ENCODE results near the gene ZNF138.
"Not testable (repeated sequence)": the region's sequence is repeated elsewhere in the genome, so short reads cannot be mapped to it uniquely, and the experiment has no call there.

The ZNF138 gene

DNA sequence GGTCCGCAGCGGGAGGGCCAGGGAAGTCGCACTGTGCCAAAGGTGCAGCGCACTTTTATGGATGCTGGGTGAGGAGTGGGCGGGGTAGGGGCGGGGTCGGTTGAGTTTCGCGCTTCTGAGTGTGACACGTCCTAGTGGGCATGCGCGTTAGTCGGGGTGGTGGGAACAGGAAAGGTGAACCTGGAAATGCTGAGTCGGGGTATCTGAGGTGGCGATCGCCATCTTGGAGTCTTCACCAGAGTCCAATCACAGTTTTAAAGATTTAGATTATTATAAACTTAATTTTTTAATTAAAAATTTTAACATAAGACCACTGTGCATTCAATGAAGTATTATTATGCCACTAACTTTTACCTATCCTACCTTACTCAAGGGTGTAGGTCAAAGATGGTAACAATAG lies 45.7 kb downstream of the ZNF138 start:
- DNase-seq: no peak

DNA sequence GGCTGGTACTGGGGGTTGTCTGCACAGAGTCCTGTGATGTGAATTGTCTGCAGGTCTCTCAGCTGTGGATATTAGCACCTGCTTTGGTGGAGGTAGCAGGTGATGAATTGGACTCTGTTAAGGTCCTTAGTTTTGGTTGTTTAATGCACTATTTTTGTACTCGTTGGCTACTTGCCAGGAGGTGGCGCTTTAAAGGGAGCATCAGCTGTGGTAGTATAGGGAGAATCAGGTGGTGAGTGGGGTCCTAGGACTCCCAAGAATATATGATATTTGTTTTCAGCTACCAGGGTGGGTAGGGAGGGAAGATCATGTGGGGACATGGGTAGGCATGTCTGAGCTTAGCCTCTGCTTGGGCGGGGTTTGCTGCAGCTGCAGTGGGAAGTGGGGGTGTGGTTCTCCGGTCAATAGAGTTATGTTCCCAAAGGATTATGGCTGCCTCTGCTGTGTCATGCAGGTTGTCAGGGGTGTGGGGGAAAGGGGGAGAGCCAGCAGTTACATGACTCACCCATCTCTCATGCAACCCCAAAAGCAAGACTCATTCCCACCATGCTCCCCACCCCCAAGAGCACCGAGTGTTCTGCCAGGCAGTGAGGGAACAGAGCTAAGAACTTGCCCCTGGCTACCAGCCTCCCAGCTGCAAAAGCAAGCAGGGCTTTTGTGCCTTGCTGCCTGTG lies 55.2 kb downstream of the ZNF138 start:
- no peak for DNase-seq

DNA sequence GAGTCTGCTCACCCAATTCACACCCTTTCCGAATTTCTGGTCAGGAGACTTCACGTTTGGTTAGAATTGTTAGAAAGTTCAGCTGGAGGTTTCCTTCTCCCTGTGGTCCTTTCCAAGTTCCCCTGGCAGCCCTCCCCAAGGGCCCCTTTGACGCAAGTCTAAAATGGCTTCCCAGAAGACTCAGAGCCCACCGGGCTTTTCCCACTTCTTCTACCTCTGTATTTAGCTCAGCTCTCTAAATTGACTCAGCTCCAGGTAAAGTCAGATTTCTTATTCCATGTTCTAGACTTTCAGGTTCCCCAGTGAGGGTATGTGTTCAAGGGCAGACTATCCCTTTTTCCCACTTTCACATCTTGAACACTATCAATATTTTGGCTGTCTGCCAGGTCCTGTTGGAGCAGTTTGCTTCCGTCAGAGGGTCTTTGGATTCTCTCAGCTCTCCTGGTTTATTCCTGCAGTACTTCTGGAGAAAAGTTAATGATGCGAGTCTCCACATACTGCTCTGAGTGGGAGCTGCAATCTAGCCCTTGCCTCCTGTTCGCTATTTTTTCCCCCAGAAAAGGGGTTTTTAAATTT lies 55.8 kb downstream of the ZNF138 start:
- no peak for DNase-seq

DNA sequence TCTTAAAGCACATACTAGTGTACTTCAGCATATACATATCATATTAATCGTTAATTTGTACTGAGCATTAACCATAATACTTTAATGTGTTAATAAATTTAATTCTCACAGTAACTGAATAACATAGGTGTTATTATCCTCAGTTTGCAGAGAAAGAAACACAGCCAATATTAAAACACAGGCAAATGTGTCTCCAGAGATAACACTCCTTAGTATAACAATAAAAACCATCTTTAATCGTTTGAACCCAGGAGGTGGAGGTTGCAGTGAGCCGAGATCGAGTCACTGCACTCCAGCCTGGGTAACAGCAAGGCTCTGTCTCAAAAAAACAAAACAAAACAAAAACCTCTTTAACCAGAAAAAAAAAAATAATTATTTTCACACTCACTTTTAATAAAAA lies 59.5 kb downstream of the ZNF138 start:
- DNase-seq: no peak

DNA sequence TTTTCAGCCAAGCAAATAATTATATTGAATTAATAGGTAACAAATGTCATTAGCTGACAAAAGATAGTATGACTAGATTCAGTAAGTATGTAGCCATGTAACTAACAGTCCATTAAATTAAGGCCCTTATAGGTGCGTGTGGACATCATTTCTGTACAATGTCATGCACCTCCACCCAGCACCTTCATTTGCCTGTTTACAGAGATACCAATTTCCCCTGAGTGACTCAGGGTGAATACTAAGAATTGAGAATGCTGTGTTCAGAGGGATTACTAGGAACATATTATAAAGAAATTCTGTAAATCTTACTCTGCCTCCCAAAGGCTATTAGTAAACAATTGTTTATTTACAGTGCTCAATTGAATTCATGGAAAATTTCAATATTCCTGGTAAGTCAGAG lies 60.7 kb downstream of the ZNF138 start:
- no peak for DNase-seq

DNA sequence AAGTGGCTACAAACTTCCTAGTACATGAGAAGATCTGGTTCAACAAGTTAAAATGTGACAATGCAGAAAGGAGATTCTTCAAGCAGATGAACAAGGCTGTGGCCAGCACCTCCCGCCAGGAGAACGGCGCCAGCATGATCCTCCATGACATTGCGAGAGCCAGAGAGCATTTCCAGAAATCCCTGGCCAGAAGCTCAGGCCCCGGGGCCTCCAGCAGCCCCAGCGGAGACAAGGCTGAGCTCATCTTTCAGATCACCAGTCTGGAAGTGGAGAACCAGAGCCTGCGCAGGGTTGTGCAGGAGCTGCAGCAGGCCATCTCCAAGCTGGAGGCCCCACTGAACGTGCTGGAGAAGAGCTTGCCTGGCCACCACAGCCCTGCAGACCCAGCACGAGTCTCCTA lies 68.8 kb downstream of the ZNF138 start:
- no peak for DNase-seq

DNA sequence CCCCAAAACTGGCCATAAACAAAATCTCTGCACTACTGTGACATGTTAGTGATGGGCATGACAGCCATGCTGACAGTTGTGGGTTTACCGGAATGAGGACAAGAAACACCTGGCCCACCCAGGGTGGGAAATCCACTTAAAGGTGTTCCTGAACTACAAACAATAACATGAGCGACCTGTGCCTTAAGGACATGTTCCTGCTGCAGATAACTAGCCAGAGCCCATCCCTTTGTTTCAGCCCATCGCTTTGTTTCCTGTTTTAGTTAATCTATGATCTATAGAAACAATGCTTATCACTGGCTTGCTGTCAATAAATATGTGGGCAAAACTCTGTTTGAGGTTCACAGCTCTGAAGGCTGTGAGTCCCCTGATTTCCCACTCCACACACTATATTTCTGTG lies 69.3 kb downstream of the ZNF138 start:
- not testable (repeated sequence) for DNase-seq

DNA sequence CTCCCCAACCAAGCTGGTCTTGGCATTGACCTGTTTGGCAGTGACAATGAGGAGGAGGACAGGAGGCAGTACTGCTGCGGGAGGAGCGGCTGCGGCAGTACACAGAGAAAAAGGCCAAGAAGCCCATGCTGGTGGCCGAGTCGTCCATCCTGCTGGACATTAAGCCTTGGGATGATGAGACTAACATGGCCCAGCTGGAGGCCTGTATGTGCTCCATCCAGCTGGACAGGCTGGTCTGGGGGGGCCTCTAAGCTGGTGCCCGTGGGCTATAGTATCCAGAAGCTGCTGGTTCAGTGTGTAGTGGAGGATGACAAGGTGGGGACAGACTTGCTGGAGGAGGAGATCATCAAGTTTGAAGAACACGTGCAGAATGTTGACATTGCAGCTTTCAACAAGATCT lies 69.7 kb downstream of the ZNF138 start:
- no peak for DNase-seq

DNA sequence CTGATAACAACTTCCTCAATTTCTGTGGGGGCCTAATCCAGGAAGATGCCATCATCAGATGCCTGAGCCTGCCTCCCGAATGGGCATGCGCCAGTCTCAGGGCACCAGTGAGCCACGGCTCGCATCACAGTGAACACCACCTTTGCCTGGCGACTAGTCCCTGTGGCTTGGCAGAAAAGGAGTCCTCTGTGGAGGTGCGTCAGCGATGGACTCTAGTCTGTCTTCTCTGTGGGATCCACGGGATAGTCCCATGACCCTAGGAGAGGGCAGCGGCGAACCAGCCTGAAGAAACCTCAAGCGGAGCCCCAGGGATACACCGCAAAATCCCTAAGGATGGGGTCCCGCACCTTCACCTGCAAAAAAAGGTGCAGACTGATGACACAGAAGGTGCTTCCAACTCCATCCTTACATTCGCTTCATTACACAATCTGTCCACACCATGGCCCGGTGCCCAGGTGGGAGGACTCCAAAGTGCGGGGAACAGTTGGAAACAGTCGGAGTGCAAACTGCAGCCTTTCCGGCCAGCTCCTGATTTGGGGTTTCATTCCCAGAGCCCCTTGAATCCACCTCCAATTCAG lies 73.7 kb downstream of the ZNF138 start:
- DNase-seq: no peak

DNA sequence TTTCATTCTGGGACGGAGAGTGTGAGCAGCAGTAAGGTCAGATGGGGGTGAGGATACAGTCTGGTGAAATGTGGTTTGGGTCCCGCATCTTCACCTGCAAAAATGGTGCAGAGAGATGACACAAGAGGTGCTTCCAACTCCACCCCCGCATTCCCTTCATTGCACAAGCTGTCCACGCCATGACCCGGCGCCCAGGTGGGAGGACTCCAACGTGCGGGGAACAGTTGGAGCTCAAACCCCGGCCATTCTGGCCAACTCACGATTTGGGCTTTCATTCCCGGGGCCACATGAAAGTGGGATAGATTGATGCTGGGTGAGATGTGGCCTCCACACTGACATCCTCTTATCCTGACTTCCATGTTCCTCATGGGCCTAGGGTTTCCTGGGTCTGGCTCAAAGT lies 74.3 kb downstream of the ZNF138 start:
- no peak for DNase-seq

DNA sequence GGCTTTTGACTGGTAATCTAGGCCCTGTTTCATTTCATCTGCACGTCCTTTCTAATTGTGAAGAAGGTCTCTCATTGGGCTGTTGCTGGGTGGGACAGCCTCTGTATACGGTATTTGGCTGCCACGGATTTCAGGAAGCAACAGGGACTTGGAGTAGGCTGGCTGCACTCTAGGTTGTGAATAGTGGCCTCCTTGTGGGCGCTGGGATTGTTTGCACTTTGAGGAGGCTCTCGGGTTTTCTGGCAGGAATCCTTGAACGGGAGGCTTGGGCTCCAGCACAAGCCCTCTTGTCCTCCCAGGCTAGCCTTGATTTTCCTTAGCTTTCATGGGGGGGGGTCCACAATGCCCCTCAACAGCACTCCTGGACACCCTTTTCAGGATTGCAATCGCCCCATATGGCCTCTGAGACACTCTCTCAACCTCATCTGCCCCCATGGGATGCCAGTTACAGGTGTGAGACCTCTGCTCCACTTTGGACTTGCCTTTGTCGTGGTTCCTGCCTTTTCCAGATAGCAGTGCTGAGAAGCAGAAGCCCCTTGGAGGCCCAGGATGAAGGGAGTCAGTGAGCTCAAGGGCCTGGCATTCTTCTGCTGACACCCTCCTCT lies 75.0 kb downstream of the ZNF138 start:
- DNase-seq: no peak

DNA sequence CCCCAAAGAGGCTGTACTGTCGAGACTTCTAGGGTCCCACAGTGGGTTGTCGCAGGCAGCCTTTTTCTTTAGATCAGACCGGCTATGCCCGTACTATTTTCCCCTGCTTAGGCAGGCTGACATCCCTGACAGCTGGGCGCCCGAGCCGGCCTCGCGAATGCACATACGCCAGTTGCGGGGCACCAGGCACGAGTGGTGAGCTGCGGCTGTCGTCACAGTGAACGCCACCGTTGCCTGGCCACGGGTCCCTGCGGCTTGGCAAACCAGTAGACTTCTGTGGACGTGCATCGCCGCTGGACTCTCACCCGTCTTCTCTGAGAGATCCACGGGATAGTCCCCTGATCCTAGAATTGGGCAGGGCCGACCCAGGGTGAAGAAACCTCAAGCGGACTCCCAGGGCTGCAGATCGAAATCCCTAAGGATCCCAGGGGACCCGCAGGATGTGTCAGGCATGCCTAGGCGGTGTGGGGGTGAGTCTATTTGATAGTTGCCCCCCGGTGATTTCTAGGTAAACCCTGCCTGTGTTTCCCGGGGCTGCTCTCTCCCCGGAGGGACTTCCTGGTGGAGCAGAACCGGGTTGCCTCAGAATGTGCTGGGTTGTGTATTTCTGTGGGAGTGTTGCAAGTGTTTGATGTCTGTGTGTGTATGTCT lies 75.8 kb downstream of the ZNF138 start:
- DNase-seq: no peak

DNA sequence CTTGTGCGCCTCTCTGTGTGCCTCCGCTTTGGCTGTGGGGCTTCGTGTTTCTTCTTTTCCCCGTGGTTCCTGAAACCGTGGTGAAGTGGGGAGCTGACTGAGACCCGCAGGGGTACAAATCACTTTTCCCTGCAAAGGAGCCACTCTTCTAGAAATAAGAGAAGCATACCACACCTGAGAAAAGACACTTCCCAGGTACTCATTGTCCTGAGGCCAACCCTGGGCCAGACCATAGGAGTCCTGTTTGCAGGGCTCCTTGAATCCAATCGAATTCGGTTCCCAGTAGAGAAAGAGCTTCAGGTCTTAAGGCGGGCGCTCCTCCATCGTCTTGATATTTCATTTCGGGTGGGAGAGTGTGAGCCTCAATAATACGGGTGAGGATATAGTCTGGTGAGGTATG lies 76.4 kb downstream of the ZNF138 start:
- DNase-seq: no peak

DNA sequence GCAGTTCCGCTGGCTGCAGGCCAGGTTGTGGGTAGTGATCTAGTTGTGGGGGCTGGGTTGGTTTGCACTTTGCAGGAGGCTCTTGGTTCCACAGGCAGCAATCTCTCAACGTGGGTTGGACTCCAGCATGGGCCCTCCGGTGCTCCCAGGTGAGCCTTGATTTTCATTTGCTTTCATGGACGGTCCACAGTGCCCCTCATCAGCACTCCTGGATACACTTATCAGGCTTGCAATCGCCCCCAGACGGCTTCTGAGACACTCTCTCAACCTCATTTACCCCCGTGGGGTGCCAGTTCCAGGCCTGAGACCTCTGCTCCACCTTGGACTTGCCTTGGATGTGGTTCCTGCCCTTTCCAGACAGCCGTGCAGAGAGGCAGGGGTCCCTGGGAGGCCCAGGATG lies 77.5 kb downstream of the ZNF138 start:
- DNase-seq: no peak

DNA sequence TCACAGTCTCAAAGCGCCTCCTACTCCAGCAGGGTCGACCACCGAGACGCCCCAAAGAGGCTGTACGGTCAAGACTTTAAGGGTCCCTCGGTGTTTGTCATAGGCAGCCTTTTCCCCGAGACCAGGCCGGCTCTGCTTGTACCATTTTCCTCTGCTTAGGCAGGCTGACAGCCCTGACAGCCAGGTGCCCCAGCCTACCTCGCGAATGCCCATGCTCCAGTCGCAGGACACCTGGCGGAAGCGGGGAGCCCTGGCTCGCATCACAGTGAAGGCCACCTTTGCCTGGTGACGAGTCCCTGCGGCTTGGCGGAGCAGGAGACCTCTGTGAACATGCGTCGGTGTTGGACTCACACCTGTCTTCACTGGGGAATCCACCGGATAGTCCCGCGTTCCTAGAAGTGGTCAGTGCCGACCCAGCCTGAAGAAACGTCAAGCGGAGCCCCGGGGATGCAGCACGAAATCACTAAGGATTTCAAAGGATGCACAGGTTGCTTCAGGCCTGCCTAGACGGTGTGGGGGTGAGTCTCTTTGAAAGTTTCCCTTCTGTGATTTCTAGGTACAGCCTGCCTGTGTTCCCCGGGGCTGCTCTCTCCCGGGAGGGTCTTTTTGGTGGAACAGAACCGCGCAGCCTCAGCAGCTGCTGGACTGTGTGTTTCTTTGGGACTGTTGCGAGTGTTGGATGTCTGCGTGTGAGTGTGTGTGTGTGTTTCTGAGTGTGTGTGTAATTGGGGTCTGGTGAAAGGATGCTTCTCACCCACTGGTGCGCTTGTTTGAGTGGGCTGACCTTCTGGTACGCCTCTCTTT lies 78.3 kb downstream of the ZNF138 start:
- no peak for DNase-seq

DNA sequence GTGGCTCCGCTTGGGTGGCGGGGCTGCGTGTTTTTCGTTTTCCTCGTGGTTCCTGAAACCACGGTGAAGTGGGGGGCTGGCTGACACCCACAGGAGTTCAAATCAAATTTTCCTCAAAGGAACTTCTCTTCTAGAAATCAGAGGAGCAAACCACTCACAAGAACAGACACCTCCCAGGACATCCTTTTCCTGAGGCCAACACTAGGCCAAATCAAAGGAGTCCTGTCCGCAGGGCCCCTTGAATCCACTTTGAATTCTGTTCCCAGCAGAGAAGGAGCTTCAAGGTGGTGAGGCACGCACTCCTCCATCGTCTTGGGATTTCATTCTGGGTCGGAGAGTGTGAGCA lies 78.9 kb downstream of the ZNF138 start:
- DNase-seq: no peak

DNA sequence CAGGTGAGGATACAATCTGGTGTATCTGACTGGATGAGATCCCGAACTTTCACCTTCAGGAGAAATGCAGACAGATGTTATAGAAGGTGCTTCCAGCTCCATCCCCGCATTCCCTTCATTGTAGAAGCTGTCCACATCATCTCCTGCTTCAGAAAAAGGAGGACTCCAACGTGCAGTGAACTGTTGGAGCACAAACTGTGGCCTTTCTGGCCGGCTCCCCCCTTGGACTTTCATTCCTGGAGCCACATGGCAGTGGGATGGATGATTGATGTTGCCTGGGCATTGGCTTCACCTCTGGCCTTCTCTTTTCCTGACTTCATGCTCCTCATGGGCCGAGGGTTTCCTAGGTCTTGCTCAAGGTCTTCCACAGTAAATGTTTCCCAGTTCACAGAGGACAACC lies 79.3 kb downstream of the ZNF138 start:
- no peak for DNase-seq

DNA sequence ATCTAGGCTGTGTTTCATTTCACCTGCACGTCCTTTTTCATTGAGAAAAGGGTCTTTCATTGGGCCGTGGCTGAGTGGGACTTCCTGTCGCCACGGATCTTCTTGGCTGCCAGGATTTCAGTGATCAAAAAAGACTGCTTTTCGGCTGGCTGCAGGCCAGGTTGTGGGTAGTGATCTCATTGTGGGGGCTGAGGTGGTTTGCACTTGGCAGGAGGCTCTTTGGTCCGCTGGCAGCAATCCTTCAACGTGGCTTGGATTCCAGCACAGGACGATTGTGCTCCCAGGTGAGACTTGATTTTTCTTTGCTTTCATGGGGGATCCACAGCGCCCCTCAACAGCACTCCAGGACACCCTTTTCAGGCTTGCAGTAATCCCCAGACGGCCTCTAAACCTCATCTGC lies 79.9 kb downstream of the ZNF138 start:
- no peak for DNase-seq

DNA sequence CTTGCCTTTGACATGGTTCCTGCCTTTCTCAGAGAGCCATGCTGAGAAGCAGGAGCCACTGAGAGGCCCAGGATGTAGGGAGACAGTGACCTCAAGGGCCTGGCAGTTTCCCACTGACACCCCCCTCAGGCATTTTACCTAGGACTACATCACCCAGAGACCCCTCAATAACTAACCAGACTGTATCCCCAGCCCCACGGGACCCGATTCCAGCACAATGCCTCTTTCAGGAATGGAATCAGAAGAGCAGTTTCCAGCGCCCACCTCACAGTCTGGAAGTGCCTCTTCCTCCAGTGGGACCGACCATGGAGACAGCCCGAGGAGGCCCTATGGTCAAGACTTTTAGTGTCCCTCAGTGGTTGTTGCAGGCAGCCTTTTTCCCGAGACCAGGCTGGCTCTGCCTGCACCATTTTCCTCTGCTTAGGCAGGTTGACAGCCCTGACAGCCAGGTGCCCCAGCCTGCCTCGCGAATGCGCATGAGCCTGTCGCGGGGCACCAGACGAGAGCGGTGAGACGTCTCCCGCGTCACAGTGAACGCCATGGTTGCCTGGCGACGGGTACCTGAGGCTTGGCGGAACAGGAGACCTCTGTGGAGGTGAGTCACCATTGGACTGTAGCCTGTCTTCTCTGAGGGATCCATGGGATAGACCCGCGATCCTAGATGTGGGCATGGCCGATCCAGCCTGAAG lies 80.5 kb downstream of the ZNF138 start:
- DNase-seq: no peak

DNA sequence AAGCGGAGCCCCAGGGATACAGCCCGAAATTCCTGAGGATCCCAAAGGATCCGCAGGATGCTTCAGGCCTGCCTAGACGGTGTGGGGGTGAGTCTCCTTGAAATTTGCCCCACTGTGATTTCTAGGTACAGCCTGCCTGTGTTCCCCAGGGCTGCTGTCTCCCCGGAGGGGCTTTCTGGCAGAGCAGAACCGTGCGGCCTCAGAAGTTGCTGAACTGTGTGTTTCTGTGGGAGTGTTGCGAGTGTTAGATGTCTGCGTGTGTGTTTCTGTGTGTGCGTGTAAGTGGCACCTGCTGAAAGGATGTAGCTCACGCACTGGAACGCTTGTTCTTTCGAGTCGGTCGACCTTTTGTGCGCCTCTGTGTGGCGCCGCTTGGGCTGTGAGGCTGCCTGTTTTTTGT lies 81.0 kb downstream of the ZNF138 start:
- no peak for DNase-seq

DNA sequence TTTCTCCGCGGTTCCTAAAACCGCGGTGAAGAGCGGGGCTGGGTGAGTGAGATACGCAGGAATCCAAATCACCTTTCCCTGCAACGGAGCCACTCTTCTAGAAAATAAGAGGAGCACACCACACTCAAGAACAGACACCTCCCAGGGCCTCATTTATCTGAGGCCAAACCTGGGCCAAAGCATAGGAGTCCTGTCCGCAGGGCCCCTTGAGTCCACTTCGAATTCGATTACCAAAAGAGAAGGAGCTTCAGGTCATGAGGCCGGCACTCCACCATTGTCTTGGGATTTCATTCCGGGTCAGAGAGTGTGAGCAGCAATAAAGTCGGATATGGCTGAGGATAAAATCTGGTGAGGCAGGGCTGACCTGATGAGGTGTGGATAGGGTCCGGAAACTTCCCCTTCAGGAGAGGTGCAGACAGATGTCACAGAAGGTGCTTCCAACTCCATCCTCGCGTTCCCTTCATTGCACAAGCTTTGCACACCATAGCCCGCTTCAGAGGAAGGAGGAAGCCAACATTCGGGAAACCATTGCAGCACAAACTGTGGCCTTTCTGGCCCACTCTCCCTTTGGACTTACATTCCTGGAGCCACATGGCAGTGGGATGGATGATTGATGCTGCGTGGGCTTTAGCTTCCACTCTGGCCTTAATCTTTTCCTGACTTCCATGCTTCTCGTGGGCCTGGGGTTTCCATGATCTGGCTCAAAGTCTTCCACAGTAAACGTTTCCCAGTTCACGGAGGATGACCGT lies 81.6 kb downstream of the ZNF138 start:
- DNase-seq: no peak

Data from cerebellar nuclear complex (tissue), 1 donor.